ENCODE measurements around the gene AKR7A3.

Gene AKR7A3

GRCh38 chr1:19300211-19300610 lies 11.6 kb upstream of the AKR7A3 start:
- Histone ChIP-seq H3K9me3 (ENCODE audit: control insufficient read depth, insufficient read depth, low read length) (peaks cover 7% of the 10 kb centered on the region; the same call in 1 of the 2 replicates), H3K9me2 (replicated peaks; ENCODE audit: control insufficient read depth, low read length) (no peaks in the 10 kb centered on the region), H4K20me1 (ENCODE audit: control insufficient read depth, insufficient read depth, low read depth, low read length) (no peaks in the 10 kb centered on the region), H3K4me2 (ENCODE audit: low read length) (no peak overlapping the region), H3F3A (ENCODE audit: control insufficient read depth, insufficient read depth) (0 out of 2 replicates have a peak, but pooled peaks cover 3% of the 10 kb centered on the region), H3K4me3 (ENCODE audit: low read length) (no peak overlapping the region), H3K27me3 (ENCODE audit: control insufficient read depth, low read length) (no peaks in the 10 kb centered on the region), H3K27ac (ENCODE audit: low read depth, low read length) (no peak overlapping the region), H3K36me3 (ENCODE audit: control insufficient read depth, low read length) (peaks cover 17% of the 10 kb centered on the region), H3K79me2 (ENCODE audit: control insufficient read depth, low read length) (no peaks in the 10 kb centered on the region), H3K4me1 (ENCODE audit: control insufficient read depth, low read length) (no peaks in the 10 kb centered on the region)
- TF ChIP-seq EZH2phosphoT487 (IDR thresholded peaks at IDR 0.05; ENCODE audit: borderline replicate concordance, low read length): no peak
- no peak for TF ChIP-seq CTCF (IDR thresholded peaks at IDR 0.05; ENCODE audit: low read depth, low read length, poor library complexity, severe bottlenecking)

DNA sequence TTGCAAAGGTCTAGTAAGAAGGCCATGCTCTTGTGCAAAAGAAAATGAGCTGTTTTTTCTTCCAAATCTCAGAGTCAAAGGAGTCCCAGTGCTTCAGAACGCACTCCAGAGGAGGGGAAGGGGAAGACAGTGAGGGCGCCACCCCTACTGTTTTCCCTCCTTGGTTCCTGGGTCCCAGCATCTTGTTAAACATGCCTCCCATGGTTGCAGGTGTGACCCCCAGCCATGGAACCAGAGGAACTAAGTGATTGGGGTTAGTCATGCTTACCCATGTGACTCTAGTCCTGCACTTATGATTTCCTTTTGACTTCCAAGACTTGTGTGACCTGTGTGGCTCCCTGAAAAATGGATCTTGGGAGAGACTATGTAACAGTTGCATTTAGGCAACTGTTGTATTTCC lies 6.1 kb upstream of the AKR7A3 start:
- no peaks in the 10 kb centered on the region for H3K36me3 ChIP-seq (ENCODE audit: control insufficient read depth, low read length)
- H3K9me3 ChIP-seq (ENCODE audit: control insufficient read depth, insufficient read depth, low read length): peaks cover 18% of the 10 kb centered on the region
- no peaks in the 10 kb centered on the region for H3F3A ChIP-seq (ENCODE audit: control insufficient read depth, insufficient read depth)
- no peak overlapping the region for H3K4me2 ChIP-seq (ENCODE audit: low read length)
- no peak overlapping the region for H3K4me3 ChIP-seq (ENCODE audit: low read length)
- H3K27me3 ChIP-seq (ENCODE audit: control insufficient read depth, low read length): no peaks in the 10 kb centered on the region; the same call in 1 of the 2 replicates
- H3K27ac ChIP-seq (ENCODE audit: low read depth, low read length): no peak overlapping the region
- no peaks in the 10 kb centered on the region for H3K79me2 ChIP-seq (ENCODE audit: control insufficient read depth, low read length)
- H4K20me1 ChIP-seq (ENCODE audit: control insufficient read depth, insufficient read depth, low read depth, low read length): no peaks in the 10 kb centered on the region
- H3K4me1 ChIP-seq (ENCODE audit: control insufficient read depth, low read length): no peaks in the 10 kb centered on the region
- TF ChIP-seq CTCF (IDR thresholded peaks at IDR 0.05; ENCODE audit: low read depth, low read length, poor library complexity, severe bottlenecking) (no peak), EZH2phosphoT487 (IDR thresholded peaks at IDR 0.05; ENCODE audit: borderline replicate concordance, low read length) (no peak)
- H3K9me2 ChIP-seq (replicated peaks; ENCODE audit: control insufficient read depth, low read length): no peaks in the 10 kb centered on the region

DNA sequence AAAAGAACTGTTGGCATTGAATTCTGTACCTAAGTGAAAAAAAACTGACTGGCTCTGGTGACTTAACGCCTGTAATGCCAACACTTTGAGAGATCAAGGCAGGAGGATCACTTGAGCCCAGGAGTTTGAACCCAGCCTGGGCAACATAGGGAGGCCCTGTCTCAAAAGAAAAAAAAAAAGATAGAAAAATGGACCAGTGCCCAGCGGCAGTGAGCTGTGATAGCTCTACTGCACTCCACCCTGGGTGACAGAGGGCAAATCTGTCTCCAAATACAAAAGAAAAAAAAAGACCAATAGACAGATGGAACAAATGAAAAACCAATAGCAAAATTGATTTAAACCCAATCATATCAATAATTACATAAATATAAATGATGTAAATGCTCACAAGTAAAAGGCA lies 674 bp upstream of the AKR7A3 start:
- H3K4me3 ChIP-seq (ENCODE audit: low read length): 0 out of 2 replicates have a peak overlapping the region, but pooled peaks have one; percentile 41
- peaks cover 1% of the 10 kb centered on the region for H3K9me3 ChIP-seq (ENCODE audit: control insufficient read depth, insufficient read depth, low read length)
- H3K4me2 ChIP-seq (ENCODE audit: low read length): peak overlapping the region; percentile 51
- no peaks in the 10 kb centered on the region for H3K9me2 ChIP-seq (replicated peaks; ENCODE audit: control insufficient read depth, low read length)
- H3F3A ChIP-seq (ENCODE audit: control insufficient read depth, insufficient read depth): no peaks in the 10 kb centered on the region
- TF ChIP-seq CTCF (IDR thresholded peaks at IDR 0.05; ENCODE audit: low read depth, low read length, poor library complexity, severe bottlenecking): no peak
- TF ChIP-seq EZH2phosphoT487 (IDR thresholded peaks at IDR 0.05; ENCODE audit: borderline replicate concordance, low read length): no peak
- no peaks in the 10 kb centered on the region for H3K4me1 ChIP-seq (ENCODE audit: control insufficient read depth, low read length)
- no peaks in the 10 kb centered on the region for H4K20me1 ChIP-seq (ENCODE audit: control insufficient read depth, insufficient read depth, low read depth, low read length)
- no peaks in the 10 kb centered on the region for H3K79me2 ChIP-seq (ENCODE audit: control insufficient read depth, low read length)
- no peaks in the 10 kb centered on the region for H3K36me3 ChIP-seq (ENCODE audit: control insufficient read depth, low read length)
- H3K27ac ChIP-seq (ENCODE audit: low read depth, low read length): no peak overlapping the region
- peaks cover 3% of the 10 kb centered on the region for H3K27me3 ChIP-seq (ENCODE audit: control insufficient read depth, low read length)

Data from DOHH2 (cell line).